K562 (cell line): ENCODE measurements around the gene PRR11. TPM values are rescaled to one million over a fixed set of nuclear protein-coding genes. Genes with fewer than 3 reads are reported as not detected.

Experiments
- ATAC-seq: fragments of 200-7000 bp; cut with Tn5 transposase; 3 replicates; pipeline ENCODE4 v1.9.1; 2020; ENCODE audit warnings: moderate library complexity
- BruUV-seq: library from RNA; stranded (reverse); fragments of 400-500 nt; replicated peaks from 2 replicates; lab custom pipeline; 2021; lab: Mats Ljungman, UMichigan
- CTCF ChIA-PET: fragments of 300-600 bp; formaldehyde crosslinking; extraction: SDS; loops from one replicate; lab custom pipeline; 2021; ENCODE audit warnings: low intra/inter-chr PET ratio; lab: Yijun Ruan, JAX
- POLR2A ChIA-PET: fragments of 300-600, 350-650 bp; sonication (Branson Sonifier 250); formaldehyde crosslinking; extraction: SDS; loops from one replicate; lab custom pipeline; 2021; ENCODE audit warnings: antibody characterized with exemption, inconsistent platforms; lab: Yijun Ruan, JAX
- DNase-seq, 4 experiments: peaks; one replicate each; pipeline versions ENCODE4 v3.0.0 to v3.0.0-alpha.2; 2011 to 2018; ENCODE audit warnings: low spot score in 3 of 4, mixed read lengths in 3 of 4; ENCODE audit errors: extremely low read depth in 1 of 4
- FAIRE-seq: peaks from 2 replicates; lab custom pipeline; 2011; peaks lifted over from hg19 to GRCh38; lab: Jason Lieb, UNC
- H2AFZ ChIP-seq: 2 replicates; pipeline ENCODE4 v1.6.0; 2011; ENCODE audit warnings: low read depth, low read length, control low read depth, inconsistent platforms
- H3K27ac ChIP-seq: fragments of 200-600 bp; 3 replicates; pipeline ENCODE4 v1.8.0; 2011; ENCODE audit warnings: low read depth, mild to moderate bottlenecking, control low read depth, inconsistent platforms, low read length, moderate library complexity, mixed read lengths; ENCODE audit errors: extremely low read depth
- H3K27me3 ChIP-seq, 2 experiments: fragments of 300-600 bp in 1 of 2; 2 replicates in 1 of 2; 3 replicates in 1 of 2; pipeline versions ENCODE4 v1.6.0 to v1.8.0; 2011; ENCODE audit warnings: inconsistent platforms in 2 of 2, low read length in 2 of 2, mild to moderate bottlenecking in 1 of 2, mixed read lengths in 1 of 2, moderate library complexity in 1 of 2; ENCODE audit not compliant: control insufficient read depth in 2 of 2, insufficient read depth in 2 of 2
- H3K36me3 ChIP-seq: fragments of 300-600 bp; 3 replicates; pipeline ENCODE4 v1.8.0; 2011; ENCODE audit warnings: mild to moderate bottlenecking, low read length, inconsistent platforms; ENCODE audit not compliant: control insufficient read depth, insufficient read depth
- H3K4me1 ChIP-seq, 2 experiments: fragments of 200-600 bp in 1 of 2; replicated peaks in 1 of 2; 2 replicates in 1 of 2; 3 replicates in 1 of 2; pipeline versions ENCODE4 v1.5.1 to v1.8.0; 2011; ENCODE audit warnings: inconsistent platforms in 2 of 2, low read length in 2 of 2, mild to moderate bottlenecking in 1 of 2, mixed read lengths in 1 of 2, moderate library complexity in 1 of 2; ENCODE audit not compliant: control insufficient read depth in 2 of 2, insufficient read depth in 2 of 2
- H3K4me2 ChIP-seq: 2 replicates; pipeline ENCODE4 v1.6.1; 2011; ENCODE audit warnings: low read length, control low read depth, inconsistent platforms, mixed read lengths; ENCODE audit not compliant: insufficient read depth
- H3K4me3 ChIP-seq: fragments of 200-600 bp; sonication (generic), shearing (Covaris generic); 2 replicates; pipeline ENCODE4 v1.5.1; 2016; ENCODE audit warnings: control low read depth, inconsistent platforms
- H3K79me2 ChIP-seq: fragments of 200-600 bp; 3 replicates; pipeline ENCODE4 v1.8.0; 2011; ENCODE audit warnings: low read length, inconsistent platforms; ENCODE audit not compliant: control insufficient read depth, insufficient read depth
- H3K9ac ChIP-seq, 2 experiments: 2 replicates each; pipeline versions ENCODE4 v1.6.0 to v1.6.1; 2011; ENCODE audit warnings: low read depth in 2 of 2, low read length in 2 of 2, control low read depth in 1 of 2, inconsistent platforms in 1 of 2, mild to moderate bottlenecking in 1 of 2, mixed read lengths in 1 of 2; ENCODE audit not compliant: insufficient read depth in 1 of 2
- H3K9me1 ChIP-seq: one replicate; pipeline ENCODE4 v1.6.0; 2011; ENCODE audit warnings: inconsistent platforms, mild to moderate bottlenecking, low read length, moderate library complexity; ENCODE audit not compliant: control insufficient read depth, insufficient read depth
- H3K9me3 ChIP-seq: replicated peaks from 2 replicates; pipeline ENCODE4 v1.5.1; 2011; ENCODE audit warnings: low read depth, low read length, inconsistent platforms; ENCODE audit not compliant: control insufficient read depth, insufficient read depth
- H4K20me1 ChIP-seq: replicated peaks from 2 replicates; pipeline ENCODE4 v1.6.1; 2011; ENCODE audit warnings: low read length, inconsistent platforms, mixed read lengths; ENCODE audit not compliant: control insufficient read depth, insufficient read depth
- GABPA ChIP-seq: fragments of 200-800 bp; sonication (Bioruptor generic); conservative IDR thresholded peaks from 2 replicates; pipeline ENCODE4 v1.6.1; 2016; ENCODE audit warnings: low read depth, missing genetic modification characterization, missing compliant biosample characterization
- NR3C1 ChIP-seq: sonication (generic); formaldehyde crosslinking; IDR thresholded peaks from 2 replicates; pipeline ENCODE4 v1.8.1; 2022; ENCODE audit warnings: missing genetic modification reagents
- TCFL5 ChIP-seq: fragments of 250-450 bp; sonication (Bioruptor Pico); conservative IDR thresholded peaks from 2 replicates; pipeline ENCODE4 v1.6.1; 2021; ENCODE audit warnings: mild to moderate bottlenecking, moderate library complexity, matching md5 sums
- ZNF165 ChIP-seq: fragments of 250-450 bp; sonication (Bioruptor Pico); IDR thresholded peaks from 2 replicates; pipeline ENCODE4 v1.4.0; 2020; ENCODE audit warnings: borderline replicate concordance
- ZNF311 ChIP-seq: fragments of 250-450 bp; sonication (Bioruptor Pico); IDR thresholded peaks from 2 replicates; pipeline ENCODE4 v1.4.0; 2020; ENCODE audit warnings: mild to moderate bottlenecking, moderate library complexity
- ZSCAN29 ChIP-seq: fragments of 450-650 bp; IDR thresholded peaks from 2 replicates; pipeline ENCODE4 v1.6.1; 2017
- WGBS: fragments of 100-300 bp; shearing (Covaris generic); methylation state at CpG from one replicate; pipeline ENCODE4 v1.1.6; 2016; ENCODE audit warnings: low coverage, mixed read lengths; ENCODE audit not compliant: insufficient coverage; ENCODE audit errors: missing lambda C conversion rate; 5-methylcytosine and 5-hydroxymethylcytosine counted together
- in situ Hi-C: fragments of 300-500 bp; cut with MboI; formaldehyde crosslinking; loops from 4 replicates; pipeline ENCODE4 v1.15.0; 2018; ENCODE audit warnings: inconsistent platforms, mixed read lengths
- intact Hi-C: fragments of 100-400 bp; cut with micrococcal nuclease; formaldehyde crosslinking; loops from 2 replicates; pipeline ENCODE4 v1.14.2; 2022
- polyA plus RNA-seq, 8 experiments: library from polyadenylated mRNA; depleted of rRNA in 4 of 8; stranded (reverse) in 5 of 8; unstranded in 3 of 8; fragments of >200 nt; fragmentation: Nextera tagmentation in 2 of 8; fragmentation: Illumina TruSeq in 1 of 8; extraction: Ambion mirVana in 2 of 8; extraction: Trizol in 1 of 8; gene quantifications; 2 replicates each; pipeline versions ENCODE4 v1.2.1 to v1.2.3, GENCODE V29; 2011 to 2014; ENCODE audit warnings: inconsistent platforms in 1 of 8, missing spikeins in 1 of 8
- total RNA-seq, 7 experiments: library from RNA; depleted of rRNA in 6 of 7; stranded (reverse); fragments of >200 nt in 6 of 7; fragmentation: Illumina TruSeq in 2 of 7; extraction: Trizol in 2 of 7; gene quantifications; 2 replicates each; pipeline versions ENCODE4 v1.2.1 to v1.2.3, GENCODE V29; 2011 to 2021; ENCODE audit warnings: low replicate concordance in 1 of 7
- TF ChIP-seq, protein P1 (sequence below): IDR thresholded peaks from 2 replicates; pipeline ENCODE4 v1.6.1; 2016; ENCODE audit warnings: missing genetic modification characterization, missing compliant biosample characterization
- TF ChIP-seq, protein P2 (sequence below): fragments of 450-650 bp; IDR thresholded peaks from 2 replicates; pipeline ENCODE4 v1.6.1; 2017; ENCODE audit warnings: antibody characterized with exemption, mild to moderate bottlenecking

PRR11 gene
- total and polyA plus RNA-seq, 9 of the 15 experiments (the other 6 are each of a cell fraction or from before 2014, with no cell fraction given), result 13.3 to 75.2 (median 46.4) TPM

DNA sequence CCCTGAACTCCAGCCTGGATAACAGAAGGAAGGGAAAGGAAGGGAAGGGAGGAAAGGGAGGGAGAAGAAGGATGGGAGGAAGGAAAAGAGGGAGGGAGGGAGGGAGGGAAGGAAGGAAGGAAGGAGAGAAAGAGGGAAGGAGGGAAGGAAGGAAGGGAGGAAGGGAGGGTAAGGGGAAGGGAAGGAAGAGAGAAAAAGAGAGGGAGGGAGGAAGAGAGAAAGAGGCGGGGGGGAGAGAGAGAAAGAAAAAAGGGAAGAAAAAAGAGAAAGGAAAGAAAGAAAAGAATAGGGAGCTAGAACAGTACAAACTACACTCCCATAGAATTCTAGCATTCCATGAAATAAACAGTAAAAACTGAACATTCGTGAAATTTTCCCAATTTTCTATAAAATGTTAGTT is 25.7 kb upstream of the PRR11 start:
- DNase-seq, result no peak
- H4K20me1 ChIP-seq, result no peaks in the 10 kb centered on the region
- no TSS peak for BruUV-seq
- peaks cover 48% of the 10 kb centered on the region for H3K79me2 ChIP-seq
- no peak overlapping the region for H2AFZ ChIP-seq
- H3K4me3 ChIP-seq, result no peak overlapping the region
- WGBS, result 0% methylated on average over 1 of the region's 2 CpGs
- intact Hi-C loops (no loop called here), in situ Hi-C loops (no loop called here)
- ChIA-PET CTCF (no interaction called here), POLR2A (no interaction called here)
- peaks cover 37% of the 10 kb centered on the region; the same call in 2 of the 3 replicates for H3K36me3 ChIP-seq
- no peak overlapping the region for H3K9ac ChIP-seq
- no peak for FAIRE-seq
- no peaks in the 10 kb centered on the region for H3K4me1 ChIP-seq
- no peak for TF ChIP-seq ZNF165 (CRISPR knock-in tag)
- no peak for TF ChIP-seq TCFL5 (CRISPR knock-in tag)
- TF ChIP-seq ZSCAN29, result no peak
- no peak for TF ChIP-seq ZNF311 (CRISPR knock-in tag)
- TF ChIP-seq NR3C1 (CRISPR knock-in tag), result no peak
- no peak for TF ChIP-seq GABPA
- TF ChIP-seq, protein P1, sequence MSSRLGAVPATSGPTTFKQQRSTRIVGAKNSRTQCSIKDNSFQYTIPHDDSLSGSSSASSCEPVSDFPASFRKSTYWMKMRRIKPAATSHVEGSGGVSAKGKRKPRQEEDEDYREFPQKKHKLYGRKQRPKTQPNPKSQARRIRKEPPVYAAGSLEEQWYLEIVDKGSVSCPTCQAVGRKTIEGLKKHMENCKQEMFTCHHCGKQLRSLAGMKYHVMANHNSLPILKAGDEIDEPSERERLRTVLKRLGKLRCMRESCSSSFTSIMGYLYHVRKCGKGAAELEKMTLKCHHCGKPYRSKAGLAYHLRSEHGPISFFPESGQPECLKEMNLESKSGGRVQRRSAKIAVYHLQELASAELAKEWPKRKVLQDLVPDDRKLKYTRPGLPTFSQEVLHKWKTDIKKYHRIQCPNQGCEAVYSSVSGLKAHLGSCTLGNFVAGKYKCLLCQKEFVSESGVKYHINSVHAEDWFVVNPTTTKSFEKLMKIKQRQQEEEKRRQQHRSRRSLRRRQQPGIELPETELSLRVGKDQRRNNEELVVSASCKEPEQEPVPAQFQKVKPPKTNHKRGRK, result peak; percentile 60; the same call in 1 of the 2 replicates
- TF ChIP-seq, protein P2, sequence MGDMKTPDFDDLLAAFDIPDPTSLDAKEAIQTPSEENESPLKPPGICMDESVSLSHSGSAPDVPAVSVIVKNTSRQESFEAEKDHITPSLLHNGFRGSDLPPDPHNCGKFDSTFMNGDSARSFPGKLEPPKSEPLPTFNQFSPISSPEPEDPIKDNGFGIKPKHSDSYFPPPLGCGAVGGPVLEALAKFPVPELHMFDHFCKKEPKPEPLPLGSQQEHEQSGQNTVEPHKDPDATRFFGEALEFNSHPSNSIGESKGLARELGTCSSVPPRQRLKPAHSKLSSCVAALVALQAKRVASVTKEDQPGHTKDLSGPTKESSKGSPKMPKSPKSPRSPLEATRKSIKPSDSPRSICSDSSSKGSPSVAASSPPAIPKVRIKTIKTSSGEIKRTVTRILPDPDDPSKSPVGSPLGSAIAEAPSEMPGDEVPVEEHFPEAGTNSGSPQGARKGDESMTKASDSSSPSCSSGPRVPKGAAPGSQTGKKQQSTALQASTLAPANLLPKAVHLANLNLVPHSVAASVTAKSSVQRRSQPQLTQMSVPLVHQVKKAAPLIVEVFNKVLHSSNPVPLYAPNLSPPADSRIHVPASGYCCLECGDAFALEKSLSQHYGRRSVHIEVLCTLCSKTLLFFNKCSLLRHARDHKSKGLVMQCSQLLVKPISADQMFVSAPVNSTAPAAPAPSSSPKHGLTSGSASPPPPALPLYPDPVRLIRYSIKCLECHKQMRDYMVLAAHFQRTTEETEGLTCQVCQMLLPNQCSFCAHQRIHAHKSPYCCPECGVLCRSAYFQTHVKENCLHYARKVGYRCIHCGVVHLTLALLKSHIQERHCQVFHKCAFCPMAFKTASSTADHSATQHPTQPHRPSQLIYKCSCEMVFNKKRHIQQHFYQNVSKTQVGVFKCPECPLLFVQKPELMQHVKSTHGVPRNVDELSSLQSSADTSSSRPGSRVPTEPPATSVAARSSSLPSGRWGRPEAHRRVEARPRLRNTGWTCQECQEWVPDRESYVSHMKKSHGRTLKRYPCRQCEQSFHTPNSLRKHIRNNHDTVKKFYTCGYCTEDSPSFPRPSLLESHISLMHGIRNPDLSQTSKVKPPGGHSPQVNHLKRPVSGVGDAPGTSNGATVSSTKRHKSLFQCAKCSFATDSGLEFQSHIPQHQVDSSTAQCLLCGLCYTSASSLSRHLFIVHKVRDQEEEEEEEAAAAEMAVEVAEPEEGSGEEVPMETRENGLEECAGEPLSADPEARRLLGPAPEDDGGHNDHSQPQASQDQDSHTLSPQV, result no peak
- no peak overlapping the region for H3K4me2 ChIP-seq
- no peak overlapping the region for H3K27ac ChIP-seq
- H3K9me1 ChIP-seq, result no peaks in the 10 kb centered on the region
- H3K9me3 ChIP-seq, result 0 out of 2 replicates have a peak, but pooled peaks cover 1% of the 10 kb centered on the region
- ATAC-seq, result no peak
- no peaks in the 10 kb centered on the region for H3K27me3 ChIP-seq
